AG04450 (cell line): ENCODE data around the gene HMX1. TPM values are rescaled to one million over a fixed set of nuclear protein-coding genes. Genes with fewer than 3 reads are reported as not detected.

Source experiments
- CTCF ChIA-PET: fragments of 300-600, 350-600 bp; formaldehyde crosslinking; extraction: SDS; loops from one replicate; lab custom pipeline; 2022; ENCODE audit warnings: antibody characterized with exemption, inconsistent platforms; lab: Charles Lee
- POLR2A ChIA-PET: fragments of 350-600 bp; formaldehyde crosslinking; extraction: SDS; loops from one replicate; lab custom pipeline; 2021; ENCODE audit warnings: antibody characterized with exemption, inconsistent platforms; lab: Yijun Ruan, JAX
- DNase-seq: peaks from one replicate; pipeline ENCODE4 v3.0.0-alpha.2; 2011; ENCODE audit warnings: low read depth, low spot score
- H3K27ac ChIP-seq: one replicate; pipeline ENCODE4 v1.5.1; 2012; ENCODE audit warnings: low read depth, low read length, control low read depth
- H3K27me3 ChIP-seq: one replicate; pipeline ENCODE4 v1.6.0; 2012; ENCODE audit warnings: low read length; ENCODE audit not compliant: control insufficient read depth, insufficient read depth
- H3K4me3 ChIP-seq: 2 replicates; pipeline ENCODE4 v1.5.1; 2011; ENCODE audit warnings: mild to moderate bottlenecking, low read depth, low read length, control low read depth
- H3K9me3 ChIP-seq: 2 replicates; pipeline ENCODE4 v1.5.1; 2012; ENCODE audit warnings: low read length; ENCODE audit not compliant: control insufficient read depth, insufficient read depth
- polyA plus RNA-seq: library from polyadenylated mRNA; depleted of rRNA; stranded (reverse); fragments of >200 nt; gene quantifications from 2 replicates; pipeline ENCODE4 v1.2.3, GENCODE V29; 2011
- TF ChIP-seq, protein P1 (sequence below): IDR thresholded peaks from 2 replicates; pipeline ENCODE4 v1.5.1; 2011; ENCODE audit warnings: low read depth, low read length, control low read depth, inconsistent platforms

Gene HMX1
- polyA plus RNA-seq, 1 experiment: not detected

- DNase-seq: no peak
- no peak overlapping the region for H3K27ac ChIP-seq
- ChIA-PET CTCF (no interaction called here), POLR2A (no interaction called here)
- TF ChIP-seq, protein P1, sequence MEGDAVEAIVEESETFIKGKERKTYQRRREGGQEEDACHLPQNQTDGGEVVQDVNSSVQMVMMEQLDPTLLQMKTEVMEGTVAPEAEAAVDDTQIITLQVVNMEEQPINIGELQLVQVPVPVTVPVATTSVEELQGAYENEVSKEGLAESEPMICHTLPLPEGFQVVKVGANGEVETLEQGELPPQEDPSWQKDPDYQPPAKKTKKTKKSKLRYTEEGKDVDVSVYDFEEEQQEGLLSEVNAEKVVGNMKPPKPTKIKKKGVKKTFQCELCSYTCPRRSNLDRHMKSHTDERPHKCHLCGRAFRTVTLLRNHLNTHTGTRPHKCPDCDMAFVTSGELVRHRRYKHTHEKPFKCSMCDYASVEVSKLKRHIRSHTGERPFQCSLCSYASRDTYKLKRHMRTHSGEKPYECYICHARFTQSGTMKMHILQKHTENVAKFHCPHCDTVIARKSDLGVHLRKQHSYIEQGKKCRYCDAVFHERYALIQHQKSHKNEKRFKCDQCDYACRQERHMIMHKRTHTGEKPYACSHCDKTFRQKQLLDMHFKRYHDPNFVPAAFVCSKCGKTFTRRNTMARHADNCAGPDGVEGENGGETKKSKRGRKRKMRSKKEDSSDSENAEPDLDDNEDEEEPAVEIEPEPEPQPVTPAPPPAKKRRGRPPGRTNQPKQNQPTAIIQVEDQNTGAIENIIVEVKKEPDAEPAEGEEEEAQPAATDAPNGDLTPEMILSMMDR: no peak
- H3K9me3 ChIP-seq: peaks cover 4% of the 10 kb centered on the region
- H3K27me3 ChIP-seq: peaks cover 5% of the 10 kb centered on the region
- no peak overlapping the region for H3K4me3 ChIP-seq
Observed at GRCh38 chr4:8882239-8882638, 10.6 kb upstream of the HMX1 start.

DNA sequence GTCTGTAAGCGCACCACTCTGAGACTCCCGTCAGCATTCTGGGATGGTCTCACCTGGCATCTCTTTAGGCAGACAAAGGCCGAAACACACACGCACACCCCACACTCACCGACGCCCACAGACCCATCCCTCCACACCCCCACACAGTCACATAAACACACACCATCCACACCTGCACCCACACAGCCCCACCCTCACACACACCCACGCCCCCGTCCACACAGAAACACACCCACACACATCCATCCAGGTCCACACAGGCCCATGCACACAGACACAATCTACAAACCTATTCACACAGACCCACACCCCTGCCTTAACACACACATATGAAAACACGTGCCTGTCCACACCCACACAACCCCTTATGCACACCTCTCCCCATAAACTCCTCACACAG lies 9.2 kb upstream of the HMX1 start:
- Histone ChIP-seq H3K27ac (no peak overlapping the region), H3K4me3 (no peak overlapping the region), H3K27me3 (peaks cover 17% of the 10 kb centered on the region), H3K9me3 (no peaks in the 10 kb centered on the region; the same call in 1 of the 2 replicates)
- ChIA-PET CTCF (no interaction called here), POLR2A (no interaction called here)
- DNase-seq: no peak
- TF ChIP-seq, protein P1: no peak

DNA sequence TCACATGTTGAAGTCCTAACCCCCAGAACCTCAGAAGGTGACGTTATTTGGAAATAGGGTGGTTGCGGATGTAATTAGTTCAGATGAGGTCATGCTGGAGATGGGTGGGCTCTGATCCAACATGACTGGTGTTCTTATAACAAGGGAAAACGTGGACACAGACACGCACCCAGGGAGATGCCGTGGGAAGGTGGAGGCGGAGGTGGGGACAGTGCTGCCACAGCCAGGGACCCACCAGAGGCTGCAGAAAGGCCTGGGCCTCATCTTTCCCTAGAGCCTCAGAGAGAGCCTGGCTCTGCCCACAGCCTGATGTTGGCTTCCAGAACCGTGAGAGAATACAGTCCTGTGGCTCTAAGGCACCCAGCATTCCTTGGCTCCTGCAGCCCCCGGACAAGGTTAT lies 7.9 kb upstream of the HMX1 start:
- CTCF ChIA-PET: no interaction called here

GRCh38 chr4:8878421-8878820 lies 6.8 kb upstream of the HMX1 start:
- ChIA-PET POLR2A (no interaction called here), CTCF (no interaction called here)
- Histone ChIP-seq H3K27me3 (peaks cover 33% of the 10 kb centered on the region), H3K27ac (no peak overlapping the region), H3K9me3 (no peaks in the 10 kb centered on the region; the same call in 1 of the 2 replicates), H3K4me3 (no peak overlapping the region)
- DNase-seq: no peak
- TF ChIP-seq, protein P1: no peak

More for the DNA sequence above, 7.9 kb upstream of the HMX1 start:
- TF ChIP-seq, protein P1: no peak
- Histone ChIP-seq H3K9me3 (no peaks in the 10 kb centered on the region; the same call in 1 of the 2 replicates), H3K27ac (no peak overlapping the region), H3K27me3 (peaks cover 28% of the 10 kb centered on the region), H3K4me3 (no peak overlapping the region)
- POLR2A ChIA-PET: no interaction called here
- DNase-seq: no peak

DNA sequence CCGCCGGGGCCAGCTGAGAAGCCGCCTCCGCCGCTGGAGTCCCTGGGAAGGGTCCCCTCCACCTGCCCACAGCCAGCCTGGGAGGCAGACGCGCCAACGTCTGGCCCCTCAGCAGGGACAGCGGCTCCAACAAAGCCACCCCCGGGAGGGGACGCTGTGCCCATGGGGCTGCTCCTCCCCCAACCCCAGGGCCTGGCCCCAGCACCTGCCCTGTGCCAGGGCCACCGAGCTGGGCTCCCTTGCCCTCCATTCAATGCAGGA lies 6.1 kb upstream of the HMX1 start:
- CTCF ChIA-PET: no interaction called here

More for the DNA sequence above, 6.1 kb upstream of the HMX1 start:
- POLR2A ChIA-PET: no interaction called here
- Histone ChIP-seq H3K27ac (no peak overlapping the region), H3K9me3 (no peaks in the 10 kb centered on the region; the same call in 1 of the 2 replicates), H3K27me3 (peaks cover 39% of the 10 kb centered on the region), H3K4me3 (no peak overlapping the region)
- DNase-seq: no peak
- TF ChIP-seq, protein P1: no peak
